ENCODE results near the gene PRSS16. TPM values are rescaled to one million over a fixed set of nuclear protein-coding genes. Genes with fewer than 3 reads are reported as not detected.

The PRSS16 gene
- polyA plus RNA-seq, 2 of the 4 experiments (the other 2 are of a cell fraction) = 3.9 to 11.4 TPM

- no peak for DNase-seq (ENCODE audit: low read depth in 1 of 2, low spot score in 1 of 2)
- Histone ChIP-seq H3K4me3 (no peak overlapping the region), H3K4me1 (no peaks in the 10 kb centered on the region), H3K27ac (no peak overlapping the region), H3K9me3 (no peaks in the 10 kb centered on the region), H3K4me2 (no peak overlapping the region)
- no peak for ATAC-seq
- TF ChIP-seq RCOR1 (IDR thresholded peaks at IDR 0.05; ENCODE audit: low read depth, low read length) (no peak), POLR2AphosphoS2 (conservative IDR thresholded peaks at IDR 0.05; ENCODE audit: low read length) (no peak), NPAS2 (CRISPR knock-in tag; IDR thresholded peaks at IDR 0.05; ENCODE audit: borderline replicate concordance) (no peak), PHF8 (IDR thresholded peaks at IDR 0.05; ENCODE audit: borderline replicate concordance, low read depth) (no peak), TFCP2L1 (CRISPR knock-in tag; IDR thresholded peaks at IDR 0.05) (no peak), ZFP36 (IDR thresholded peaks at IDR 0.05; ENCODE audit: borderline replicate concordance, partially characterized antibody) (no peak), POLR2A (IDR thresholded peaks at IDR 0.05; ENCODE audit: low read length) (no peak), HEYL (CRISPR knock-in tag; IDR thresholded peaks at IDR 0.05) (no peak), EHMT2 (IDR thresholded peaks at IDR 0.05; ENCODE audit: low read depth) (no peak), ZC3H11A (IDR thresholded peaks at IDR 0.05) (no peak), E2F6 (IDR thresholded peaks at IDR 0.05; ENCODE audit: borderline replicate concordance, low read depth) (no peak)
- POLR2A ChIA-PET = no interaction called here
- WGBS (ENCODE audit: missing lambda C conversion rate) = 83% methylated on average over 22 of the region's 22 CpGs
- no peak for FAIRE-seq
- CTCF ChIA-PET = interaction anchor here (1.2 kb wide), 1 partner anchor 17 kb away, joined by 3 read pairs; no protein-coding TSS in a partner anchor
These were observed 20.4 kb downstream of the PRSS16 start for GRCh38 chr6:27267857-27268434.

- Histone ChIP-seq H3K4me2 (no peak overlapping the region), H3K27ac (no peak overlapping the region), H3K4me3 (no peak overlapping the region), H3K9me3 (no peaks in the 10 kb centered on the region), H3K4me1 (no peaks in the 10 kb centered on the region)
- CTCF ChIA-PET = no interaction called here
- no peak for ATAC-seq
- TF ChIP-seq MAZ (IDR thresholded peaks at IDR 0.05; ENCODE audit: borderline replicate concordance, low read depth, low read length) (no peak), HOXB13 (CRISPR knock-in tag; IDR thresholded peaks at IDR 0.05; ENCODE audit: low read depth) (no peak), RFX5 (IDR thresholded peaks at IDR 0.05) (no peak), HDAC2 (IDR thresholded peaks at IDR 0.05) (no peak), SREBF2 (IDR thresholded peaks at IDR 0.05) (no peak), RARB (CRISPR knock-in tag; IDR thresholded peaks at IDR 0.05) (no peak), BHLHE40 (IDR thresholded peaks at IDR 0.05; ENCODE audit: low read depth, low read length) (no peak), FOXS1 (CRISPR knock-in tag; IDR thresholded peaks at IDR 0.05) (no peak), EHMT2 (IDR thresholded peaks at IDR 0.05; ENCODE audit: low read depth) (no peak), POLR2AphosphoS2 (conservative IDR thresholded peaks at IDR 0.05; ENCODE audit: low read length) (no peak)
- TF ChIP-seq, protein P1, sequence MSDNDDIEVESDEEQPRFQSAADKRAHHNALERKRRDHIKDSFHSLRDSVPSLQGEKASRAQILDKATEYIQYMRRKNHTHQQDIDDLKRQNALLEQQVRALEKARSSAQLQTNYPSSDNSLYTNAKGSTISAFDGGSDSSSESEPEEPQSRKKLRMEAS (IDR thresholded peaks at IDR 0.05) = no peak
- TF ChIP-seq, protein P2, sequence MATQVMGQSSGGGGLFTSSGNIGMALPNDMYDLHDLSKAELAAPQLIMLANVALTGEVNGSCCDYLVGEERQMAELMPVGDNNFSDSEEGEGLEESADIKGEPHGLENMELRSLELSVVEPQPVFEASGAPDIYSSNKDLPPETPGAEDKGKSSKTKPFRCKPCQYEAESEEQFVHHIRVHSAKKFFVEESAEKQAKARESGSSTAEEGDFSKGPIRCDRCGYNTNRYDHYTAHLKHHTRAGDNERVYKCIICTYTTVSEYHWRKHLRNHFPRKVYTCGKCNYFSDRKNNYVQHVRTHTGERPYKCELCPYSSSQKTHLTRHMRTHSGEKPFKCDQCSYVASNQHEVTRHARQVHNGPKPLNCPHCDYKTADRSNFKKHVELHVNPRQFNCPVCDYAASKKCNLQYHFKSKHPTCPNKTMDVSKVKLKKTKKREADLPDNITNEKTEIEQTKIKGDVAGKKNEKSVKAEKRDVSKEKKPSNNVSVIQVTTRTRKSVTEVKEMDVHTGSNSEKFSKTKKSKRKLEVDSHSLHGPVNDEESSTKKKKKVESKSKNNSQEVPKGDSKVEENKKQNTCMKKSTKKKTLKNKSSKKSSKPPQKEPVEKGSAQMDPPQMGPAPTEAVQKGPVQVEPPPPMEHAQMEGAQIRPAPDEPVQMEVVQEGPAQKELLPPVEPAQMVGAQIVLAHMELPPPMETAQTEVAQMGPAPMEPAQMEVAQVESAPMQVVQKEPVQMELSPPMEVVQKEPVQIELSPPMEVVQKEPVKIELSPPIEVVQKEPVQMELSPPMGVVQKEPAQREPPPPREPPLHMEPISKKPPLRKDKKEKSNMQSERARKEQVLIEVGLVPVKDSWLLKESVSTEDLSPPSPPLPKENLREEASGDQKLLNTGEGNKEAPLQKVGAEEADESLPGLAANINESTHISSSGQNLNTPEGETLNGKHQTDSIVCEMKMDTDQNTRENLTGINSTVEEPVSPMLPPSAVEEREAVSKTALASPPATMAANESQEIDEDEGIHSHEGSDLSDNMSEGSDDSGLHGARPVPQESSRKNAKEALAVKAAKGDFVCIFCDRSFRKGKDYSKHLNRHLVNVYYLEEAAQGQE (IDR thresholded peaks at IDR 0.05) = no peak
- TF ChIP-seq, protein P3, sequence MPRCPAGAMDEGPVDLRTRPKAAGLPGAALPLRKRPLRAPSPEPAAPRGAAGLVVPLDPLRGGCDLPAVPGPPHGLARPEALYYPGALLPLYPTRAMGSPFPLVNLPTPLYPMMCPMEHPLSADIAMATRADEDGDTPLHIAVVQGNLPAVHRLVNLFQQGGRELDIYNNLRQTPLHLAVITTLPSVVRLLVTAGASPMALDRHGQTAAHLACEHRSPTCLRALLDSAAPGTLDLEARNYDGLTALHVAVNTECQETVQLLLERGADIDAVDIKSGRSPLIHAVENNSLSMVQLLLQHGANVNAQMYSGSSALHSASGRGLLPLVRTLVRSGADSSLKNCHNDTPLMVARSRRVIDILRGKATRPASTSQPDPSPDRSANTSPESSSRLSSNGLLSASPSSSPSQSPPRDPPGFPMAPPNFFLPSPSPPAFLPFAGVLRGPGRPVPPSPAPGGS (IDR thresholded peaks at IDR 0.05) = no peak
- WGBS (ENCODE audit: missing lambda C conversion rate) = 90% methylated on average over 14 of the region's 14 CpGs
- FAIRE-seq = no peak
- POLR2A ChIA-PET = no interaction called here
- no peak for DNase-seq (ENCODE audit: low read depth in 1 of 2, low spot score in 1 of 2)
These were observed 21.3 kb downstream of the PRSS16 start for GRCh38 chr6:27268803-27269202.
